GM21825 (cell line): ENCODE measurements around the gene ACER3.
"Not testable (repeated sequence)": the region's sequence is repeated elsewhere in the genome, so short reads cannot be mapped to it uniquely, and the experiment has no call there.

Source experiments
- ATAC-seq: cut with Tn5 transposase; IDR thresholded peaks from one replicate; pipeline ENCODE4 v1.9.1; 2021; ENCODE audit warnings: mild to moderate bottlenecking, moderate library complexity; ENCODE audit not compliant: unreplicated experiment

The ACER3 gene

GRCh38 chr11:76860539-76861475, at the start of gene ACER3:
Gene ACER3 (plus strand): TSS chr11:76860918. CDS start chr11:76860977, 59 bp downstream.
- peak; percentile 97 for ATAC-seq

DNA sequence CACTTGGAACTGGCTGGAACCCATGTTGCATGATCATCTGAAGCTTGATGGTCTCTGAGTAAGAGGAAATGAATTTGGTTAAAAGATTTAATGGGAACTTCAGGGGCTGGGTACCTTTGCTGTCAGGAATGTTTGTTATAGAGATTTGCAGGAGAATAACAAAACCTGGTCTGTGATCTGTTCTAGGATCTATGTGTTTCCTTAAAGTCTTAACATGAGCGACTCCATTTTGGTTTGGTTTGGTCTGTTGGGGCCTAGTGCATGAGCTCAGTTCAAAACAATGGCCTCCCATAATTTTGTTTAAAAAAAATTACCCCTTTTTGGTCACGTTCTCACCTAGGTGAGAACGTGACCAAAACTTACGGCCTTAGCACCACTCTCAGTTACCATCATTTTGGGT, 49.5 kb upstream of the ACER3 start:
- no peak for ATAC-seq

DNA sequence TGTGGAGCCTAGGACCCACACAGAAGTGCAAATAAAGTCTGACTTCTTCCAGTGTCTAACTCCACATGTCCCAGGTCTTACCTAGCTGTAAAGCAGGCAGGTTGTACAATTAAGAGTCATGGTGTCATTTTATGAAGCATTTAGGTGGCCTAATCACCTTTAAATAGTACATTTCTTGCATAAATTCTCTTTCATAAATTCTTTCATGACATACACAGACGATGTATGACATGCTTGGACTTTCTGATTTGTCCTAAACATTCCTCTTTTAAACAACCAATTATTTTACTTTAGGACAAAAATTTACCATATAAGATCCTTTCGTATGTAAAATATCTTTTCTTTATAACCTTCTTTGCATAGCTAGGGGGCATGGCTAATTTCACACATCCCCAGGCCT, 46.3 kb upstream of the ACER3 start:
- no peak for ATAC-seq

GRCh38 chr11:76815678-76816077, 45.0 kb upstream of the ACER3 start:
- not testable (repeated sequence) for ATAC-seq

- ATAC-seq: no peak
Measured at GRCh38 chr11:76820184-76820566, 40.5 kb upstream of the ACER3 start.

DNA sequence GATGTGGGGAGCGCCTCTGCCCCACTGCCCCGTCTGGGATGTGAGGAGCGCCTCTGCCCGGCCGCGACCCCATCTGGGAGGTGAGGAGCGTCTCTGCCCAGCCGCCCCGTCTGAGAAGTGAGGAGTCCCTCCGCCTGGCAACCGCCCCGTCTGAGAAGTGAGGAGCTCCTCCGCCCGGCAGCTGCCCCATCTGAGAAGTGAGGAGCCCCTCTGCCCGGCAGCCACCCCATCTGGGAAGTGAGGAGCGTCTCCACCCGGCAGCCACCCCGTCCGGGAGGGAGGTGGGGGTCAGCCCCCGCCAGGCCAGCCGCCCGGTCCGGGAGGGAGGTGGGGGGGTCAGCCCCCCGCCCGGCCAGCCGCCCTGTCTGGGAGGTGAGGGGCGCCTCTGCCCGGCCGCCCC, 39.3 kb upstream of the ACER3 start:
- ATAC-seq: not testable (repeated sequence)

DNA sequence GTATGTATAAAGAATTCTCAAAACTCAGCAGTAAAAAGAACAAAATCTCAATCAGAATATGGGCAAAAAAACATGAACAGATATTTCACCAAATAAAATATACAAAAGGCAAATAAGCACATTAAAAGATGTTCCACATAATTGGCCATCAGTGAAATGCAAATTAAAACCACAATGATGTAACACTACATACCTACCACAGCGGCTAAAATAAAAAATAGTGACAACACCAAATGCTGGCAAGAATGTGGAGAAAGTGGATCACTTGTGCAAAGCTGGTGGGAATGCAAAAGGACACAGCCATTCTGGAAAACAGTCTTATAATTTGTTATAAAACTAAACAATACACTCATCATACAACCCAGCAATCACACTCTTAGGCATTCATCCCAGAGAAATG, 38.3 kb upstream of the ACER3 start:
- no peak for ATAC-seq

- no peak for ATAC-seq
Measured at GRCh38 chr11:76823481-76824028, 37.2 kb upstream of the ACER3 start.

DNA sequence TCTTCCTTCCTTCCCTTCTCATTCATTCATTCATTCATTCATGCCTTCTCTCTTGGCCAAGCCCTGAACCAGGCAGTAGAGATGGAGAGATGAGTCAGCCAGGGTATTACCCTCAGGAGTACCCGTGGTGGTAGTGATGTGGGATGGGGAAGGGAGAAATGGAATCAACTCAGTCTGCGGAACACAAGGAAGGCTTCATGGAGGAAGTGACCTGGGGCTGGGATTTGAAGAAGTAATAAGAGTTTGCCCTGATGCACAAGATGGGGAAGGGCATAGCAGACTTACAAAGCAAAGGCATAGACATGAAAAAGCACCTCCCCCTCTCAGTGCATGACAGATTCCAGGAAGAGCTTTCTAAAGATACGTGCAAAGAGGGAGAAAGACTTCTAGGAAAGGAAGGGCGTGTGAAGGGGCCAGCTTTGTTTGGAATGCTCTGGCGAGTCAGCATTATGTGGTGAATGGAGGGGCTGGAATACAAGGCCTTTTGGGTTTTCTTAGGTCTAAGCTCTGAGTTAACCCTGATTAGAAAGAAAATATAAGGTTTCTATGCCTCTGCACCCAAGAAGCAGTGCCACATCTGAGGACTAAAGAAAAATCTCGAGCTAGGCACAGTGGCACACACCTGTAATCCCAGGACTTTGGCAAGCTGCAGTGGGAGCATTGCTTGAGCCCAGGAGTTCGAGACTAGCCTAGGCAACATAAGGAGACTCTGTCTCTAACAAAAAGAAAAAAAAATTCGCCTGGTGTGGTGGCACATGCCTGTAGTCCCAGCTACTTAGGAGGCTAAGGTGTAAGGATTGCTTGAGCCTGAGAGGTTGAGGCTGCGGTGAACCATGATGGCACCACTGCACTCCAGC, 36.4 kb upstream of the ACER3 start:
- ATAC-seq: no peak

GRCh38 chr11:76824980-76825725, 35.6 kb upstream of the ACER3 start:
- ATAC-seq: no peak

DNA sequence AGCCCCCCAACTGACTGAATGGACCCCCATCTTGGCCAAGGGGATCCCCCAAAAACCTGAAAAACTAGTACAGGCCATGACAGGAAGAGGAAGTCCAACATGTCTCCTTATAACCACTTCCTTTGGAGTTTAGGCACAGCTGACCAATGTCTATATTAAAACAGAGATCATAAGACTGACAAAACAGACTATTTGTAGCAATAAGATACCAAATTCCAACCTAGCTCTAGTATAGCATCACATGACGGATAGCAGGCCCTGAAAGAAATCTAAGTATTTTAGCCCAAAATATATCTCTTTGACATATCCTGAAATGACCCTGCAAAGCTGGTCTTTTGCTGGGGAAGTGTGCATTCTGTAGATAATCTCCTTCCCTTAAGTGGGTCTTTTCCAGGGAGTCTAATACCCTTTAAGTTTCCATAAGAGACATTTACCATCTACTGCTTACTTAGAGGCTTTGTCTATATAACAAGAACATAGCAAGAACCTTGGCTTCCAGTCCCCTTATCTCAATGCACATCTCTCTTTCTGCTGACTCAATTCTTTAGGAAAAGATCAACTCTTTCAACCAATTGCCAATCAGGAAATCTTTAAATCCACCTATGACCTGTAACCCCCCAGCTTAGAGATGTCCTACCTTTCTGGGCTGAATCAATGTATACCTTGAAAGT, 34.9 kb upstream of the ACER3 start:
- ATAC-seq: no peak

DNA sequence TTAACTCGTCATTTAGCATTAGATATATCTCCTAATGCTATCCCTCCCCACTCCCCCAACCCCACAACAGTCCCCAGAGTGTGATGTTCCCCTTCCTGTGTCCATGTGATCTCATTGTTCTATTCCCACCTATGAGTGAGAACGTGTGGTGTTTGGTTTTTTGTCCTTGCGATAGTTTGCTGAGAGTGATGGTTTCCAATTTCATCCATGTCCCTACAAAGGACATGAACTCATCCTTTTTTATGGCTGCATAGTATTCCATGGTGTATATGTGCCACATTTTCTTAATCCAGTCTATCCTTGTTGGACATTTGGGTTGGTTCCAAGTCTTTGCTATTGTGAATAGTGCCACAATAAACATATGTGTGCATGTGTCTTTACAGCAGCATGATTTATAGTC, 34.2 kb upstream of the ACER3 start:
- ATAC-seq: not testable (repeated sequence)

- not testable (repeated sequence) for ATAC-seq
Measured at GRCh38 chr11:76827005-76827404, 33.7 kb upstream of the ACER3 start.

DNA sequence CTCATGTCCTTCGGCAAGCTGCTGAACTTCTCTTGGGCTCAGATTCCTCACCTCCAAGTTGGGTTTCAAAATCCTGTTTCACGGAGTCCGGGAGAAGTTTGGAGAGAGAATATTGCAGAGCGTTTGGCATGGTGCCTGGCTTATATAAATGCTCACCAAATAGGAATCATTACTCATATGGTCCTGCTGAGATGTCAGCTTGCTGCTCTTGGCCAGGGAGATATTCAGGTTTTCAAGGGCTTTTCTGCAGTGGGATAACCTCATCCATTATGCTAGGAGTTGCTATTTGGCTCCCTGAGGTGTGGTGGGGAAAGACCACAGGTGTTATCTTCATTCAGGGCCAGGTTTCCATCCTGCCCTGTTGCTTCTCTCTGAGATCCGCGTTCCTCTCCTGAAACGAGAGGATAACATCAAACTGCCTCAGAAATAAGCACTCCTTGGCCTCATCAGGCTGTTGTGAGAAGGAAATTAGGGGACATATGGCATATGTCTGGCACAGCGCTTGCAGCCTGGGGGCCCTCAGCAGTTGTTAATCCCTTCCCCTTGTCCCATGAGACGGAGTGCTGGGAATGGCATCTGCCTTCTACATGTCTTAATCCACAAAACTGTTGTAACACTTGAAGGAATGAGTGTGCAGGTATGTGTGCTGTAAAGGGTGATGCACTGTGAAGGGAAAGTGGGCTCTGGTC, 29.9 kb upstream of the ACER3 start:
- ATAC-seq: no peak

GRCh38 chr11:76831686-76832310, 28.9 kb upstream of the ACER3 start:
- no peak for ATAC-seq

GRCh38 chr11:76832361-76832760, 28.4 kb upstream of the ACER3 start:
- ATAC-seq: no peak

GRCh38 chr11:76834151-76834550, 26.6 kb upstream of the ACER3 start:
- no peak for ATAC-seq

DNA sequence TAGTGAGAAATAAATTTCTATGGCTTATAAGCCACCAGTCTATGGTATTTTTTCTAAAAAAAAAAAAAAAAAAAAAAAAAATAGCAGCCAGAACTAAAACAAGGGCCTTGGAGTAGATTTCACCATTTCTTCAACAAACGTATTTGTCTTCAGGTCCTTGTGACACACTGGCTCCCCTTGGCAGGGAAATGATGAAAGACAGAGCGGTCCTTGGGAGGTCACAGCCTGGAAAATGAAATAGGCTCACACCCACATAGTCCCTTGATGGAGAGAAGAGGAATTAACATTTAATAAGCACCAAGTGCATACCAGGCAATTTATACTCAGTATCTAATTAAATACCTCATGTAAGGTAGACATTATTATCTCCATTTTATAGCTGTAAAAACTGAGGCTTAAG, 25.7 kb upstream of the ACER3 start:
- no peak for ATAC-seq

DNA sequence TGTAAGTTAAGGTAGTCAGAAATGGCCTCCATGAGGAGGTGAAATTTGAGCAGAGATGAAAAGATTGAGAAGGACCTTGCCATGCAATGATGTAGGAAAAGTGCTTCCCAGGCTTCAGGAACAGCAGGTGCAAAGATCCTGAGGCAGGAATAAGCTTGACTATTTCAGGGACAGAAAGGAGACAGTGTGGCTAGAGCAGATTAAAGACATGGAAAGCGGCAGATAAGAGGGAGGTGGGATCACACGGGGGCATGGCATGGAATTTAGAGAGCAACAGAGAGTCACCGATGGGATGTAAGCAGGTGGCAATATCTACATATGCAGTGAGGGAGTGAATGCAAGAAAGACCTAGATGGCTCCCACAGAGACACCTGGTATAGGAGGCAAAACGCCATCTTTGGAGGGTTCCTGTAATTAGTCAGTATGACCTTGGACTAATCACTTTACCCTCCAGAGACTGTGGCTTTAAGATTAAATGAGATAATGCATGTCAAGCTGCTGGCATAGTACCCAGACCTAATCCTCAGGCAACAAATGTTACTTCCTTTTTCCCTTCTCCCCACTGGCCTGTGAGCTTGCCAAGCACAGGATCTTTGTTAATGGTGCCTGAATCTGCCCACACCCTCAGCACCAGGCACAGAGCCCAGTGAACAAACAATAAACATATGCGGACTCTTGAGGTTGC, 24.6 kb upstream of the ACER3 start:
- no peak for ATAC-seq
